LoVo (cell line): Measurements from ENCODE around the gene SNAI1.
A peak's percentile ranks its signal among the peaks of the same experiment; 100 is the strongest.
"Not testable (repeated sequence)": the region's sequence is repeated elsewhere in the genome, so short reads cannot be mapped to it uniquely, and the experiment has no call there.

ENCODE experiments used
- DNase-seq: peaks from one replicate; pipeline ENCODE4 v3.0.0-alpha.2; 2016; ENCODE audit warnings: low spot score

The SNAI1 gene

DNA sequence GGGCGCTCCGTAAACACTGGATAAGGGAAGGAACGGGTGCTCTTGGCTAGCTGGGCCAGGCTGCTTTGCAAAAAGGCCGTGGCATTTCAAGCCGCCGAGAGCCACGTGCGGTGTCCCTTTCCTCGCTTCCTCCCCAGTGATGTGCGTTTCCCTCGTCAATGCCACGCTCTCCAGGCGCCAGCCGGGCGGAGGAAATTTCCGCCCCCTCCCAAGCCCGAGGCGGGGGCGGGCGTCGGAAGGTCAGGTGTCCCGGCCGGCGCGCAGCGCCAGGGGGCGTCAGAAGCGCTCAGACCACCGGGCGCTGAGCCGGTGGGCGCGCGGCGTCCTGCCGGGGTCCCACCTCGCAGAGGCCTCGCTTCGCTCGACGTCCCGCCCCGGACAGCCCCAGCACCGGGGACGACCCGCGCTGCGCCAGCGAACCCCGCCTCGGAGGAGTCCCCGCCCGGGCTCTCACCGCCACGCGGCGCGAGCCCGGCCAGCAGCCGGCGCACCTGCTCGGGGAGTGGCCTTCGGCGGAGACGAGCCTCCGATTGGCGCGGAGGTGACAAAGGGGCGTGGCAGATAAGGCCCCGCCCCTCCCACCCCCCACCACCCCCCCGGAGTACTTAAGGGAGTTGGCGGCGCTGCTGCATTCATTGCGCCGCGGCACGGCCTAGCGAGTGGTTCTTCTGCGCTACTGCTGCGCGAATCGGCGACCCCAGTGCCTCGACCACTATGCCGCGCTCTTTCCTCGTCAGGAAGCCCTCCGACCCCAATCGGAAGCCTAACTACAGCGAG lies at the start of gene SNAI1:
TSS of gene SNAI1 (plus strand) at position 635 of the 777 bp plus-strand sequence. CDS start at position 715, 80 bp downstream.
- peak; percentile 90 for DNase-seq

DNA sequence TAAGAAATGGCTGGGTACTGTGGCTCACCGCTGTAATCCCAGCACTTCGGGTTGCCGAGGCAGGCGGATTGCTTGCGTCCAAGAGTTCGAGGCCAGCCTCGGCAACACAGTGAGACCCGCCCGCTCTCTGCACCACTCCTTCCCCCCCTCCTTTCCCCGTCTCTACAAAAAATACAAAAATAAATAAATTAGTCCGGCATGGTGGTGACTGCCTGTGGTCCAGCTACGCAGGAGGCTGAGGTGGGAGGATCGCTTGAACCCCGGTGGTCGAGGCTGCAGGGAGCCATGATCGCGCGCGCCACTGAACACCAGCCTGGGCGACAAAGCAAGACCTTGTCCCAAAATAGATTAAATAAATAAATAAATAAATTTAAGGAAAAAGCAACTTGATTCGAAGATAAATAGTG lies 47.0 kb upstream of the SNAI1 start:
- DNase-seq = no peak

DNA sequence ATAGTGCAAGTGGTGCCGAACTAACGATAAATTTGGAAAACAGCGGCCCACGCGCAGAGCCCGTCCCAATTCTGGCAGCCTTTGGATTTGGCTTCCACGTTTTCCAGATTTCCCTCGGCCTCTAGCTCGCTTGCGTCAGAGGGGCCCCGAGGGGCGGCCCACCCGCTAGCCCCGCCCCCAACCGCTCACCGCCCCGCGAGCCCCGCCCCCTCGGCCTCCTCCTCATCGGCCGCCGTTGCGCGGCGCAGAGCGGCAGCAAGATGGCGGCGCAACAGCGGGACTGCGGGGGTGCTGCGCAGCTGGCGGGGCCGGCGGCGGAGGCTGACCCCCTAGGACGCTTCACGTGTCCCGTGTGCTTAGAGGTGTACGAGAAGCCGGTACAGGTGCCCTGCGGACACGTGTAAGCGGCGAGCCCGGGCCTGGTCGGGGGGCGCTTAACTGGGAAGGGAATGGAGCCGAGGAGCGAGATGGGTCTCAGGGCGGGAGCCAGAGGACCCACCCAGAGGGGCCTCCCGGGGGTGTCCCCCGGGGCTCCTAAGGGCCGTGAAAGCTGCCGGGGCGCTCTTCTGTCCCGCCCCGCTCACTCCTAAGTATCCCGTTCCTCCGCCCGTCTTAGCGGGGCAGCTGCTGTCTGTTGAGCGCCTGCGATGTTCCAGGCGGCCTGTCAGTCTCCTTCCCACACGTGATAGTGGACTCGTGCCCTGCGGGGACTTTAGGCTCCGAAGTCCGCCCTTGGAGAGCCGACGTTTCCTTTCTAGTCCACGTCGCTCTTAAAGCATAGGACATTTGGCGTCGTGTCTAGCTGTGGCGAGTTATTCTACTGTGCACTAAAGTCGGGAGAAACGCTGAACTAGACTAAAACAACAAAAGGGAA lies 46.4 kb upstream of the SNAI1 start, which contains the start of gene RNF114:
TSS of gene RNF114 (plus strand) at position 245 of the 874 bp plus-strand sequence. CDS start at position 261, 16 bp downstream.
- peak; percentile 93 for DNase-seq

DNA sequence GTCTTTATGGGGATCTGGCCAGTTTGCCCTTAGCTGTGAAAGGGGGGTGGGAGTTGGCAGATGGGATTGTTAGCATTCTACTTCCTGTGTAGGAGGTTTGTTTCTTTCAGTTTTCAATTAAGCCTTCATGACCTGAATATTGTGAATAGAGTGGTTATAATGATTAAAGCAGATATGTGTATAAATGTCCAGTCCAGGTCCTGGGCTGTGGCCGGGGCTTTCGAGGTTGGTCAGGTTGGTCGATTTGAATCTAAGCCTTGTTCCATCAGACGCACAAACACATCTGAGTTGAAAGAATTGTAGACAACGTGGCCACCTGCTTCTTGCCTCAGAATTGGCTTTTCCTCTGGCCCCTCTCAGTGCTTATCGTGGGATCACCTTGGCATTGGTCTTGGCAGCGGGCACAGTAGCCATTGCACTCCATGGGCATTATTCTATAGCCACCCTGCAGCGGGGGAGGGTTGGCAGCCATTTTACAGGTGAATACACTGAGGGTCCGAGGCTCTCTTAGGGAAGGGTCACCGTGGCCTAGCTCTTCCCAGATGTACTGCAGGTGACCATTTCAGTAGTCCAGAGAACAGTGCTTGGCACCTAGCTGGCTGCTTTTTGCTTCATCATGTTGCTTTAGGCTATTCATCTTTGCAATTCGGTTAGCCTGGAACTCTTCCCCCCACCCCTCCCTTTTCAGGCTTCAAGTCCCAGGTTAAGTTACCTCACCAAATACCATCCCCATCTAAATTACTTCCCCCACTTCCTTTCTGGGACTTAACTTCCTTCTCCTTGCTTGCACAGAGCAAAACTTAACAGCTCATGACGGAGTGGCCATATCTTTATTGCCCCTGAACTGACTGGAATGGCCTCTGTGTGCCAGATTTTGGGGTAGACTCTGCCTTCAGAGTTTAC lies 45.5 kb upstream of the SNAI1 start:
- no peak for DNase-seq

DNA sequence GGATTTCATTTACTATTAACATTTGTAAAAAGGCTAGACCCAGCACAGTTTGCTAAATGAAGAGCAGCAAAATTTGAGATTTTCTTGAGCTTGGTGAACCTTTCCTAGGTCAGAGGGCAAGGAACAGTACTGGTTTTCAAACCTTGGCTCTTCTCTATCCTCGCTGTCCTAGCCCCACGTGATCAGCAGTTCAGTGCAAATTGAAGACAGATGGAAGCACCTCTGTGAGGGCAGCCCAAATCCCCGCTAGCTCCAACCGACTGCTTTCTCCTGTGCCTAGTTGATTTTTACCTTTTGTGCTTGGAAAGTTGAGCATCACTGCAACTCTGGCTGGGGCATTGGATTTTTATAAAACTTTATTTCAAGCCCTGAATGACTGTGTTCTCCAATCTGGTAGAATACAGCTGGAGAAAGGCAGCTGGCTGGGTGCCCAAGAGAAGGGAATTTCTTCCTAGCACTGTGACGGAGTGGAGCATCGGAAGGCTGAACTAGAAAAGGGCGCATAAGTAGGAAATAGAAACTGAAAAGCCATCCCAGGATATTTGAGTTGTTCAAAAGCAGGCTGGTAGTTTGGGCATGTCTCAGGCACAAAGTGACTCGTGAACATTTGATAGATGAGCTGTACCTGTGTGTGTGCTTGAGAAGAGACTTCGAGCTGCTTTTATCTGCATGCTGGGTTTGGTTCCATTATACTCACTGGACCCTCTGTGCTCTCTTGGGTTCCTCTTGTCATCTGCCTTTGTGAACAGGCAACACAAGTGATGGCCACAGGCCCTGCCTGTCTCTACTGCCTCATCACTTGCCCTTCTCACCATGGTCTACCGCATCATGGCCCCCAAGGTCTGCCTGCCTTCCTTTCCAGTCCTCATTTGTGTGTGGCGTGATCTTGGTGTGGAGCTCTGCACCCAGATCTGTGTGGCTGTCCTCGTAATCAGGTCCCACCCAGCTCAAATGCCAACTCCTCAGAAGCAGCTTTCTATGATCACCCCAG lies 44.3 kb upstream of the SNAI1 start:
- no peak for DNase-seq

DNA sequence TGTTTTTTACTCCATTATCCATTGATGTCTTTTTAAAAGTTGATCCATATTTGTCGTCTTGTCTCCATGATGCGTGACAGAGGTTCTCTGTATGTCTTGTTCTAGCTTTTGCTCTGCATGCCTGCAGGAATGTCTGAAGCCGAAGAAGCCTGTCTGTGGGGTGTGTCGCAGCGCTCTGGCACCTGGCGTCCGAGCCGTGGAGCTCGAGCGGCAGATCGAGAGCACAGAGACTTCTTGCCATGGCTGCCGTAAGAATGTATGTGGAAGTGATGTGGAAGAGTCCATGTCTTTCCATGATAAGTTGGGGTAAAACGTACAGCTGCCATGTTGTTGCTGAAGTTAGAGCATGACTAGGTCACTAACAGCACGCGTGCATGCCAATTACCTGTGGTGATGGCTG lies 41.3 kb upstream of the SNAI1 start:
- no peak for DNase-seq

DNA sequence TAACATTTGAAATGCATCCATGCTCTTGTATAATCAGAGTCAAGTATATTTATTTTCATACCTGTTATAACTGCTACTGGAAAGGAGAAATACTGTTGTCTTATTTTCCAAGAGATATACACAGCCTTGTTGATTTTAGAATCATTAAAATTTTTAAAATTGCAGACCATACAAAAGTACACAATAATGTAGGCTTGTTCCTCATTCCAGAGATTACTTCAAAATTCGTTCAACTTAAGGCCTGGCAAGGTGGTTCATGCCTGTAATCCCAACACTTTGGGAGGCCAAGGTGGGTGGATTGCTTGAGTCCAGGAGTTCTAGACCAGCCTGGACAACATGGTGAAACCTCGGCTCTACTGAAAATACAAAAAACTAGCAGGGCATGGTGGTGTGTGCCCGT lies 40.5 kb upstream of the SNAI1 start:
- no peak for DNase-seq

DNA sequence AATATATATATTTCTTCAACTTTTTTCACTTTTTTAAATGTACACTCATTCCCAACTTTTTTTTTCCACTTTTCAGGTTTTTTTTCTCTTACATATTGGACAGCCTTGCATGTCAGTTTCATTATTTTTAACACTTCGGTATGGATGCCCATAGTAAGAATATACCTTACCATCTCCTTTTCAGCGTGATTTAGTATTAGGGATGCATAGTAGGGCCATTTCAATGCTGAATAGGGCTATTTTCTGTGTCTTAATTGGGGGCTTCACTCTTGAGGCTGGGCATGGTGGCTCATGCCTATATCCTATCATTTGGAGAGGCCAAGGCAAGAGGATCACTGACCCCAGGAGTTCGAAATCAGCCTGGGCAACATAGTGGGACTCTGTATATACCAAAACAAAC lies 39.8 kb upstream of the SNAI1 start:
- DNase-seq = no peak

DNA sequence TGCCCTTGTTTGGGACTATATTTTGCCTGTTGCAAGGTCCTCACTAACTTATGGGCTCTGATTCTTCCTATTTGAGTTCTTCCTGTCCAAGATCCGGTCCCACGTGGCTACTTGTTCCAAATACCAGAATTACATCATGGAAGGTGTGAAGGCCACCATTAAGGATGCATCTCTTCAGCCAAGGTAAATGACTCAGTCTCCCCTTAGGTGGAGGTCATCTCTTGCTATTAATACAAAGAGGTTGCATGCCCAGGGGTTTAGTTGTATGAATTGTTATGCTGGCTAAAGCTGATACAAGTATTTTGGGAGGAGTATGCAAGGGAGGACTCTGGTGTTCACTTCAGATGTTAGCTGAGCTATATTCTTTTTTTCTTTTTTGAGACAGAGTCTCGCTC lies 37.5 kb upstream of the SNAI1 start:
- DNase-seq = no peak

DNA sequence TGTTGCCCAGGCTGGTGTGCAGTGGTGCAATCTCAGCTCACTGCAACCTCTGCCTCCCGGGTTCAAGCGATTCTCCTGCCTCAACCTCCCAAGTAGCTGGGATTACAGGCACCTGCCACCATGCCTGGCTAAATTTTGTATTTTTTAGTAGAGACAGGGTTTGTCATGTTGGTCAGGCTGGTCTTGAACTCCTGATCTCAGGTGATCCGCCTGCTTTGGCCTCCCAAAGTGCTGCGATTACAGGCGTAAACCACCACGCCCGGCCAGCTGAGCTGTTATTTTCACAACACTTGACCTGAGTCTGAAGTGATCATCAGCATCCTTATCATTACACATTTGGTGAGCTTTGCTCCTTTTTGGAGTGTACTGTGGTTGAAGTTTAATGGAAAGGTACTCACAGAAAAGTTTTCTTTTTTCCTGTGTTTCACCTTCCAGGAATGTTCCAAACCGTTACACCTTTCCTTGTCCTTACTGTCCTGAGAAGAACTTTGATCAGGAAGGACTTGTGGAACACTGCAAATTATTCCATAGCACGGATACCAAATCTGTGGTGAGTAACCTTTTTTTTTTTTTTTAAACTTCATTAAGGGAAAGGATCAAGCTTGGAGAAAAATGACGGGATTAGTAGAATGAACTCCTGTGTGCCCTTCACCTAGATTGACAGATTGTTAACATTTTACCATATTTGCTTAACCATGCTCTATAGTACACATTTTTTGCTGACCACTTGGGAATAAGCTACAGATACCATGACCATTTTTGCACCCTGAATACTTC lies 36.9 kb upstream of the SNAI1 start:
- DNase-seq = no peak

DNA sequence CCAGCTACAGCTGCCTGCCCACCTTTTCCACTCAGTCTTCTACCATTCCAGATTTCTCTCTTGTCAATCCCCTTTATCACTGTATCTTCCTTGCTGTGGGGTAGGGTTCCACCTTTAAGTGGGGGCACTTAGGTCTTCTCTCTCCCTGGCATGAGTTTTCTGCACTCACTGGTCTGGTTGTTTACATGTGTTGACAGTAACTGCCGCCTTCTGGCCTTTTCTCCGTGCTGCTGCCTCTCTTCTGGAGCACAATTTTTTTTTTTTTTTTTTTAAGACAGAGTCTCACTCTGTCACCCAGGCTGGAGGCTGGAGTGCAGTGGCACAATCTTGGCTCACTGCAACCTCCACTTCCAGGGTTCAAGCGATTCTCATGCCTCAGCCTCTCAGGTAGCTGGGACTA lies 34.6 kb upstream of the SNAI1 start:
- no peak for DNase-seq

DNA sequence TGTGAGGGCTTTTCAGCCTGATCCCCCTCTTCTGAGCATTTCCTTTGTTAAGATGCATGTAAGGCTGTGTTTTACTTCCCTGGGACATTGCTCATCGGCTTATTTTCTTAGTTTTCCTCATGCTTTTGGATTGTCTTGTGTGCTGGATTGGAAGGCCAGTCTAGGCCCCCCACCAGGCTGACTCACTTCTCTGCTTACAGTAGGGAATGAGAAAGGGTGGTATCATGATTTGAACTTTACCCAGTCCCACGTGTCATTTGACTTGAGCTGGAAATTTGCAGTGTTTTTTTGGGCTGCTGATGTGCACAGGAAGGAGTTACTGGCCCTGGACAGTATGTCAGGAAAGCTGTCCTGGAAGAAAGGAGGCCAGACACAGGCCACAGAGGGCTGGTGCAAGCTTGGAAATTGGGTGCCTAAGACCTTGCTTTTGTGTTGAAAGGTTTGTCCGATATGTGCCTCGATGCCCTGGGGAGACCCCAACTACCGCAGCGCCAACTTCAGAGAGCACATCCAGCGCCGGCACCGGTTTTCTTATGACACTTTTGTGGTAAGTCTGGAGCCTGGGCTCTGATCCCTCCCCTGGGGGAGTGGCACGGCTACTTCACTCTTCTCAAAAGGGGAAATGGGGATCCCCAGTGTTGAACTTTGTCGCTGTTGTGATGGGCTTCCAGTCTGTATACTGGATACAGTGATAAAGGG lies 33.8 kb upstream of the SNAI1 start:
- DNase-seq = no peak

DNA sequence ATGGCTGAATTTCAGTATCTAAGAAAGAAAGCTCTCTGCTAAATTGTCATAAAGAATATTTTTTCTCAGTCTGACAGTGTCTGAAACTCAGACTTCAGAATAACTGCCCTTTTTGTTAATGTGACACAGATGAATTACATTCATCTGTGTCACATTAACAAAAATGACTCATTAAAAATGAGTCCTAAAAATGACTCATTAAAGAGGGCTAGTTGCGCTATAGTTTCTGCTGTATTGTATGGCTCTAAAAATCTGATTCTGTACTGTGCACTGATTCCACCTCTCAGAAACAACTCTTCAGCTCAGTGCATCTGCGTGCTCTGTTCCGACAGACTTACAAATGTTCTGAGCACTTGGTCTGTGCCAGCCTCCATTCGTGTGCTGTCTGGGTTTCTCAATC lies 31.6 kb upstream of the SNAI1 start:
- DNase-seq = no peak

DNA sequence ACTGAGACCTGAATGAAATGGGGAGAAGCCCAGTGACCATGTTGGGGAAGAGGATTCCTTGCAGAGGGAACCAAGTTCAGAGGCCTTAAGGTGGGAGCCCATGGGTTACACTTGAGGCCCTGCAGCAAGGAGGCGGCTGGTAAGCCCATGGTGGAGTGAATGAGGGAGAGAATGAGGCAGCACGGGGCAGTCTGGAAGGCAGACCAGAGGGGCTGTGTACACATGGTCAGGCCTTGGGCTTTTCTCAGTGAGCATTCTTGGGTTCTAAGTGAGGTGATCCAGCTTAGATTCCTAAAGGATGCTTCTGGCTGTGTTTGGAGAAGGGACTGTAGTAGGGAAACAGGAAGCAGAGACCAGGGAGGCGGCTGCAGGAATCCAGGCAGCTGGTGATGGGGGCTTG lies 27.6 kb upstream of the SNAI1 start:
- no peak for DNase-seq

DNA sequence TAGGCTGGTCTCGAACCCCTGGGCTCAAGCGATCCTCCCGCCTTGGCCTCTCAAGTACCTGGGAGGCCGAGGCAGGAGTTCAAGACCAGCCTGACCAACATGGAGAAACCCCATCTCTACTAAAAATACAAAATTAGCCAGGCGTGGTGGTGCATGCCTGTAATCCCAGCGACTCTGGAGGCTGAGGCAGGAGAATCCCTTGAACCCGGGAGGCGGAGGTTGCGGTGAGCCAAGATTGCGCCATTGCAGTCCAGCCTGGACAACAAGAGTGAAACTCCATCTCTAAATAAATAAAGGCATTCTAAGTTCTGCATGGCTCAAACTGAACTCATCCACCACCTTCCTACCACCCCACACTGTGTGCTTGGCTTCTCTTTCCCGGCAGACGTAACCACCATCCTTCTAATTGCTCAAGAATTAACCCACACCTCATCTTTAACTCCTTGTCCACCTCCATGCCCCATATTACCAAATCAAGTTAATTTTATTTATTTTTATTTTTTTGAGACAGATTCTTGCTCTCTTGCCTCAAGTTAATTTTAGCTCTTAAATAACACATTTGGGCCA lies 26.9 kb upstream of the SNAI1 start:
- not testable (repeated sequence) for DNase-seq

DNA sequence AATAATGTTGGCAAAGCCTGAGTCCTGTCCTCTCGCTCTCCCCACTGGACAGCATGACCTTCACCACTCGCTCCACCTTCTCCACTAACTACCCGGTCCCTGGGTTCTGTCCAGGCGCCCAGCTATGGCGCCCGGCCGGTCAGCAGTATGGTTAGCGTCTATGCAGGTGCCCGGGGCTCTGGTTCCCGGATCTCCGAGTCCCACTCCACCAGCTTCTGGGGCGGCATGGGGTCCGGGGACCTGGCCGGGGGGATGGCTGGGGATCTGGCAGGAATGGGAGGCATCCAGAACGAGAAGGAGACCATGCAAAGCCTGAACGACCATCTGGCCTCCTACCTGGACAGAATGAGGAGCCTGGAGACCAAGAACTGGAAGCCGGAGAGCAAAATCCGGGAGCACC lies 26.1 kb upstream of the SNAI1 start:
- no peak for DNase-seq

DNA sequence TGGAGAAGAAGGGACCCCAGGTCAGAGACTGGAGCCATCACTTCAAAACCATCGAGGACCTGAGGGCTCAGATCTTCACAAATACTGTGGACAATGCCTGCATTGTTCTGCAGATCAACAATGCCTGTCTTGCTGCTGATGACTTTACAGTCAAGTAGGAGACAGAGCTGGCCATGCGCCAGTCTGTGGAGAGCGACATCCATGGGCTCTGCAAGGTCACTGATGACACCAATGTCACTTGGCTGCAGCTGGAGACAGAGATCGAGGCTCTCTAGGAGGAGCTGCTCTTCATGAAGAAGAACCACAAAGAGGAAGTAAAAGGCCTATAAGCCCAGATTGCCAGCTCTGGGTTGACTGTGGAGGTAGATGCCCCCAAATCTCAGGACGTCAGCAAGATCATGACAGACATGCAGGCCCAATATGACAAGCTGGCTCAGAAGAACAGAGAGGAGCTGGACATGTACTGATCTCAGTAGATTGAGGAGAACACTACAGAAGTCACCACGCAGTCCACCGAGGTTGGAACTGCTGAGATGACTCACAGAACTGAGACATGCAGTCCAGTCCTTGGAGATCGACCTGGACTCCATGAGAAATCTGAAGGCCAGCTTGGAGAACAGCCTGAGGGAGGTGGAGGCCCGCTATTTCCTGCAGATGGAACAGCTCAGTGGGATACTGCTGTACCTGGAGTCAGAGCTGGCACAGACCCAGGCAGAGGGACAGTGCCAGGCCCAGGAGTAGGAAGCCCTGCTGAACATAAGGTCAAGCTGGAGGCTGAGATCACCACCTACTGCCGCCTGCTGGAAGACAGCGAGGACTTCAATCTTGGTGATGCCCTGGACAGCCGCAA lies 25.5 kb upstream of the SNAI1 start:
- DNase-seq = not testable (repeated sequence)

DNA sequence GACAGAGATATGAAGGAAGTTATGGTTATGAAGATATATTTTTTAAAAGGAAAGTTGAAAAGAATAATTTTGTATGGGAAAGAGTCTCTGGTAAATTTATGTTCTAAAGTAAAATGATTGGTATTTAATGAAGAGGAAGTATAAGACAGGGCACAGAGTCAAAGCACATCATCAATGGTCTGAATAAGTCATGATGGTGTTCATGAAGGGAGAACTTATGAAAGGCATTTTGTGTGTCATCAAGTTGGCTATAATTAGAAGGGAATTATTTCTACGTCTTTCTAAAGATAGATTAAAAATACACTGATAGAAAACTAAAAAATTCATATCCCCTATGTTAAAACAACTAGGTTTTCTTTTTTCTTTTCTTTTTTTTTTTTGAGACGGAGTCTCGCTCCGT lies 21.4 kb upstream of the SNAI1 start:
- no peak for DNase-seq
